T-cell (primary cell): Measurements from ENCODE around the gene SPEM1. TPM values are rescaled to one million over a fixed set of nuclear protein-coding genes. Genes with fewer than 3 reads are reported as not detected.
A peak's percentile ranks its signal among the peaks of the same experiment; 100 is the strongest.

Experiments
- ATAC-seq, 4 experiments: fragments of 200-7000 bp in 3 of 4; fragments of 150-1000 bp in 1 of 4; cut with Tn5 transposase; replicated peaks in 1 of 4; 1 replicate in 3 of 4; 2 replicates in 1 of 4; pipeline ENCODE4 v1.10.0; 2021; ENCODE audit warnings: moderate library complexity in 3 of 4, mild to moderate bottlenecking in 2 of 4, moderate number of reproducible peaks in 1 of 4
- CTCF ChIA-PET, 2 donors: fragments of 300-600 bp; sonication (Branson Sonifier 250); formaldehyde crosslinking; loops; one replicate each; lab custom pipeline; 2022; ENCODE audit warnings: antibody characterized with exemption in 2 of 2; lab: Charles Lee
- POLR2A ChIA-PET, 2 donors: fragments of 300-600 bp; sonication (Branson Sonifier 250); formaldehyde crosslinking; loops; one replicate each; lab custom pipeline; 2022; ENCODE audit warnings: antibody characterized with exemption in 2 of 2; lab: Charles Lee
- DNase-seq, 35 experiments: peaks; one replicate each; pipeline versions ENCODE4 v3.0.0 to v3.0.0-alpha.2; 2013 to 2023
- H3K27ac ChIP-seq: one replicate; pipeline ENCODE4 v1.5.1; 2013; ENCODE audit warnings: low read length
- H3K27me3 ChIP-seq, 2 experiments: replicated peaks in 1 of 2; 1 replicate in 1 of 2; 2 replicates in 1 of 2; pipeline versions ENCODE4 v1.6.1 to v1.7.0; 2013; ENCODE audit warnings: low read length in 1 of 2, mixed read lengths in 1 of 2; ENCODE audit not compliant: control insufficient read depth in 2 of 2, insufficient read depth in 2 of 2; ENCODE audit errors: extremely low read depth in 1 of 2
- H3K36me3 ChIP-seq, 2 donors: 1 replicate in 1 of 2; 2 replicates in 1 of 2; pipeline versions ENCODE4 v1.6.1 to v1.7.0; 2013; ENCODE audit warnings: low read length in 1 of 2; ENCODE audit not compliant: control insufficient read depth in 2 of 2, insufficient read depth in 1 of 2; ENCODE audit errors: extremely low read depth in 1 of 2
- H3K4me1 ChIP-seq, 2 experiments: 1 replicate in 1 of 2; 2 replicates in 1 of 2; pipeline versions ENCODE4 v1.6.1 to v1.7.0; 2013; ENCODE audit warnings: low read length in 2 of 2, mixed read lengths in 1 of 2; ENCODE audit not compliant: insufficient read depth in 2 of 2, control insufficient read depth in 1 of 2; ENCODE audit errors: extremely low read depth in 1 of 2
- H3K4me3 ChIP-seq, 2 donors: 1 replicate in 1 of 2; 2 replicates in 1 of 2; pipeline versions ENCODE4 v1.5.1 to v1.7.0; 2013; ENCODE audit warnings: mild to moderate bottlenecking in 2 of 2, low read length in 1 of 2, moderate library complexity in 1 of 2; ENCODE audit not compliant: control insufficient read depth in 1 of 2; ENCODE audit errors: extremely low read depth in 1 of 2
- H3K9me3 ChIP-seq: 2 replicates; pipeline ENCODE4 v1.7.0; 2013
- H3K27ac Mint-ChIP-seq, 2 donors: one replicate each; pipeline ENCODE4 v1.8.0; 2020 to 2021; ENCODE audit warnings: mild to moderate bottlenecking in 2 of 2, mixed read lengths in 2 of 2
- H3K27me3 Mint-ChIP-seq, 2 donors: one replicate each; pipeline ENCODE4 v1.8.0; 2021 to 2022; ENCODE audit warnings: mixed read lengths in 2 of 2
- H3K36me3 Mint-ChIP-seq: one replicate; pipeline ENCODE4 v1.8.0; 2021; ENCODE audit warnings: mixed read lengths
- H3K4me1 Mint-ChIP-seq, 3 donors: one replicate each; pipeline ENCODE4 v1.8.0; 2020 to 2022; ENCODE audit warnings: mixed read lengths in 3 of 3, mild to moderate bottlenecking in 1 of 3
- H3K4me3 Mint-ChIP-seq, 3 donors: one replicate each; pipeline ENCODE4 v1.8.0; 2020 to 2022; ENCODE audit warnings: mild to moderate bottlenecking in 3 of 3, mixed read lengths in 3 of 3, moderate library complexity in 3 of 3
- H3K9me3 Mint-ChIP-seq, 3 donors: one replicate each; pipeline ENCODE4 v1.8.0; 2020 to 2022; ENCODE audit warnings: mixed read lengths in 3 of 3
- WGBS: methylation state at CpG from one replicate; pipeline ENCODE4 v1.1.5; 2013; ENCODE audit warnings: missing lambda C conversion rate; ENCODE audit not compliant: insufficient coverage; 5-methylcytosine and 5-hydroxymethylcytosine counted together
- total RNA-seq, 35 experiments: library from RNA in 6 of 35; stranded (reverse) in 6 of 35; fragments of 120-200 nt in 1 of 35; gene quantifications; one replicate each; pipeline versions ENCODE4 v1.2.1 to v1.2.4 and lab custom pipeline; 2013 to 2026

The SPEM1 gene
- total RNA-seq, 5 donors from 2014 or later (not counting 1 experiment from before 2014, with no cell fraction given): not detected

- Histone ChIP-seq H3K9me3 (no peaks in the 10 kb centered on the region), H3K4me3 (no peak overlapping the region), H3K36me3 (no peaks in the 10 kb centered on the region), H3K27me3 (peaks cover 0 to 10% of the 10 kb centered on the region in 2 experiments), H3K4me1 (peaks cover 0 to 27% of the 10 kb centered on the region in 2 experiments), H3K27ac (no peak overlapping the region)
- POLR2A ChIA-PET: no interaction called here
- 61% methylated on average over 57 of the region's 58 CpGs for WGBS
- Mint-ChIP-seq H3K9me3 (no peaks in the 10 kb centered on the region), H3K27ac (no peak overlapping the region), H3K27me3 (peaks cover 0 to 1% of the 10 kb centered on the region in 2 donors), H3K36me3 (no peaks in the 10 kb centered on the region), H3K4me1 (peaks cover 6 to 18% (median 9%) of the 10 kb centered on the region in 3 donors), H3K4me3 (no peak overlapping the region)
- ATAC-seq: peak in 1 of 4 experiments; percentile 2
- CTCF ChIA-PET: no interaction called here
- DNase-seq: peak in 24 of 35 experiments; percentile 10 to 61 (median 38)
Measured at GRCh38 chr17:7408252-7408727, 11.8 kb upstream of the SPEM1 start.

- Mint-ChIP-seq H3K9me3 (no peaks in the 10 kb centered on the region), H3K36me3 (no peaks in the 10 kb centered on the region), H3K4me1 (peaks cover 5 to 17% (median 8%) of the 10 kb centered on the region in 3 donors), H3K4me3 (peak overlapping the region in 2 of 3 donors; percentile 1 to 50), H3K27ac (no peak overlapping the region), H3K27me3 (peaks cover 0 to 1% of the 10 kb centered on the region in 2 donors)
- 63% methylated on average over 3 of the region's 6 CpGs for WGBS
- ChIA-PET POLR2A (no interaction called here), CTCF (no interaction called here)
- DNase-seq: no peak
- Histone ChIP-seq H3K4me1 (peaks cover 0 to 21% of the 10 kb centered on the region in 2 experiments), H3K9me3 (no peaks in the 10 kb centered on the region), H3K27me3 (peaks cover 0 to 13% of the 10 kb centered on the region in 2 experiments), H3K4me3 (no peak overlapping the region), H3K36me3 (no peaks in the 10 kb centered on the region), H3K27ac (no peak overlapping the region)
- ATAC-seq: no peak
Measured at GRCh38 chr17:7408863-7409262, 11.3 kb upstream of the SPEM1 start.

- Histone ChIP-seq H3K27ac (no peak overlapping the region), H3K36me3 (no peaks in the 10 kb centered on the region), H3K4me1 (peaks cover 0 to 16% of the 10 kb centered on the region in 2 experiments), H3K4me3 (no peak overlapping the region), H3K27me3 (peaks cover 0 to 13% of the 10 kb centered on the region in 2 experiments), H3K9me3 (no peaks in the 10 kb centered on the region)
- ATAC-seq: no peak
- ChIA-PET CTCF (no interaction called here), POLR2A (no interaction called here)
- DNase-seq: no peak
- peak overlapping the region in 1 of 3 donors; percentile 1 for H3K4me3 Mint-ChIP-seq
- peaks cover 5 to 14% (median 8%) of the 10 kb centered on the region in 3 donors for H3K4me1 Mint-ChIP-seq
- no peaks in the 10 kb centered on the region for H3K9me3 Mint-ChIP-seq
- no peak overlapping the region for H3K27ac Mint-ChIP-seq
- peaks cover 0 to 1% of the 10 kb centered on the region in 2 donors for H3K27me3 Mint-ChIP-seq
- WGBS: 90% methylated on average over 6 of the region's 6 CpGs
- H3K36me3 Mint-ChIP-seq: no peaks in the 10 kb centered on the region
Measured at GRCh38 chr17:7409716-7410115, 10.4 kb upstream of the SPEM1 start.

GRCh38 chr17:7410634-7411426 is 9.3 kb upstream of the SPEM1 start:
- no peak overlapping the region for H3K4me3 Mint-ChIP-seq
- H3K9me3 Mint-ChIP-seq: no peaks in the 10 kb centered on the region
- DNase-seq: no peak
- ChIA-PET CTCF (no interaction called here), POLR2A (no interaction called here)
- no peaks in the 10 kb centered on the region for H3K36me3 Mint-ChIP-seq
- 84% methylated on average over 22 of the region's 25 CpGs for WGBS
- peaks cover 3 to 11% (median 5%) of the 10 kb centered on the region in 3 donors for H3K4me1 Mint-ChIP-seq
- H3K36me3 ChIP-seq: no peaks in the 10 kb centered on the region
- no peak overlapping the region for H3K4me3 ChIP-seq
- no peak overlapping the region for H3K27ac ChIP-seq
- no peak overlapping the region for H3K27ac Mint-ChIP-seq
- ATAC-seq: no peak
- peaks cover 0 to 5% of the 10 kb centered on the region in 2 experiments for H3K27me3 ChIP-seq
- no peaks in the 10 kb centered on the region for H3K9me3 ChIP-seq
- peaks cover 0 to 6% of the 10 kb centered on the region in 2 experiments for H3K4me1 ChIP-seq
- no peaks in the 10 kb centered on the region for H3K27me3 Mint-ChIP-seq

- POLR2A ChIA-PET: no interaction called here
- H3K4me3 Mint-ChIP-seq: no peak overlapping the region
- no peaks in the 10 kb centered on the region for H3K9me3 Mint-ChIP-seq
- no peak overlapping the region for H3K27ac ChIP-seq
- CTCF ChIA-PET: no interaction called here
- DNase-seq: no peak
- no peak overlapping the region for H3K27ac Mint-ChIP-seq
- WGBS: 86% methylated on average over 8 of the region's 8 CpGs
- H3K36me3 Mint-ChIP-seq: no peaks in the 10 kb centered on the region
- H3K4me1 ChIP-seq: peaks cover 0 to 6% of the 10 kb centered on the region in 2 experiments
- no peak for ATAC-seq
- no peak overlapping the region for H3K4me3 ChIP-seq
- no peaks in the 10 kb centered on the region for H3K27me3 Mint-ChIP-seq
- no peaks in the 10 kb centered on the region for H3K9me3 ChIP-seq
- H3K4me1 Mint-ChIP-seq: peaks cover 0 to 9% (median 3%) of the 10 kb centered on the region in 3 donors
- peaks cover 0 to 4% of the 10 kb centered on the region in 2 experiments for H3K27me3 ChIP-seq
- H3K36me3 ChIP-seq: no peaks in the 10 kb centered on the region
Measured at GRCh38 chr17:7411427-7411750, 8.7 kb upstream of the SPEM1 start.

GRCh38 chr17:7413346-7413985 is 6.7 kb upstream of the SPEM1 start:
- no peak overlapping the region for H3K27ac ChIP-seq
- no peaks in the 10 kb centered on the region for H3K27me3 Mint-ChIP-seq
- H3K9me3 Mint-ChIP-seq: no peaks in the 10 kb centered on the region
- H3K36me3 ChIP-seq: no peaks in the 10 kb centered on the region
- H3K4me3 ChIP-seq: no peak overlapping the region
- peaks cover 0 to 5% of the 10 kb centered on the region in 2 experiments for H3K4me1 ChIP-seq
- no peaks in the 10 kb centered on the region for H3K9me3 ChIP-seq
- WGBS: 80% methylated on average over 3 of the region's 6 CpGs
- ChIA-PET POLR2A (no interaction called here), CTCF (no interaction called here)
- ATAC-seq (no peak), DNase-seq (no peak)
- H3K4me1 Mint-ChIP-seq: peaks cover 0 to 4% (median 2%) of the 10 kb centered on the region in 3 donors
- H3K36me3 Mint-ChIP-seq: no peaks in the 10 kb centered on the region
- H3K27ac Mint-ChIP-seq: no peak overlapping the region
- H3K4me3 Mint-ChIP-seq: no peak overlapping the region
- peaks cover 0 to 6% of the 10 kb centered on the region in 2 experiments for H3K27me3 ChIP-seq
